ENCODE results near the gene NUDT14. TPM values are rescaled to one million over a fixed set of nuclear protein-coding genes. Genes with fewer than 3 reads are reported as not detected.

The NUDT14 gene
- total RNA-seq, 2 donors from 2014 or later: 17.1 to 18.9 TPM

DNA sequence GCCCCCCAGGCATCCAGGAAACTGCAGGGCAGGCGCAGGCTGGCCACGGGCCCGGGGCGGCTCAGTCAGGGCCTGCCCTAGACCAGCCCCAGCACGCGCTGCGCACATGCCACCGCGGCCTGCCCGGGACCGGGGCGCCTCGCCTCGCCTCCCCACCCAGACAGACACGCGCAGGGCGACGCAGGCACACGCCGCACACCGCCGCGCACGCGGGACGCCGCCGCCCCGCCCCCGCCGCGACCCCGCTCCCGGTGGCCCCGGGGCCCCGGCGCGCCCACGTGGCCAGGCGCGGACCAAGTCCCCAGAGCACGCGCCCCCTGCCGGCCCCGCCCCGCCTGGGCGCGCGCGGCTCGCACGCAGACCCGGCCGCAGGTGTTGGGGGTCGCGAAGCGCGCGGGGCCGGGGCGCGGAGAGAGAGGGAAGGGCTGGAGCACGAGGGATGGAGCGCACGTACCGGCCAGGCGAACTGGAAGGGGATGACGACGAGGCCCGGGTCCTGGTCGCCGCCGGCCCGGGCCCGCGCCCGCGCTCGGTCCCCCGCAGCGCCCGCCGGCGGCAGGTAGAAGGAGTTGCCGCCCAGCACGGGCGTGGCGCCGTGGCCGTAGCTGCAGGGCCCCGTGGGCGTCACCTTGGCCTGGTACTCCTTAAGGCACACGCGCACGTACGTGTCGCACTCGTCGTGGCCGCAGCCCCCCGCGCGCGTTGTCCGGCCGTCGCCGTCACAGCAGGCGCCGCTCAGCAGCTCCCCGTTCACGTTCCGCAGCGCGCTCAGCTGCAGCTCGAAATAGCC lies 13.6 kb downstream of the NUDT14 start:
- TF ChIP-seq, protein P1, sequence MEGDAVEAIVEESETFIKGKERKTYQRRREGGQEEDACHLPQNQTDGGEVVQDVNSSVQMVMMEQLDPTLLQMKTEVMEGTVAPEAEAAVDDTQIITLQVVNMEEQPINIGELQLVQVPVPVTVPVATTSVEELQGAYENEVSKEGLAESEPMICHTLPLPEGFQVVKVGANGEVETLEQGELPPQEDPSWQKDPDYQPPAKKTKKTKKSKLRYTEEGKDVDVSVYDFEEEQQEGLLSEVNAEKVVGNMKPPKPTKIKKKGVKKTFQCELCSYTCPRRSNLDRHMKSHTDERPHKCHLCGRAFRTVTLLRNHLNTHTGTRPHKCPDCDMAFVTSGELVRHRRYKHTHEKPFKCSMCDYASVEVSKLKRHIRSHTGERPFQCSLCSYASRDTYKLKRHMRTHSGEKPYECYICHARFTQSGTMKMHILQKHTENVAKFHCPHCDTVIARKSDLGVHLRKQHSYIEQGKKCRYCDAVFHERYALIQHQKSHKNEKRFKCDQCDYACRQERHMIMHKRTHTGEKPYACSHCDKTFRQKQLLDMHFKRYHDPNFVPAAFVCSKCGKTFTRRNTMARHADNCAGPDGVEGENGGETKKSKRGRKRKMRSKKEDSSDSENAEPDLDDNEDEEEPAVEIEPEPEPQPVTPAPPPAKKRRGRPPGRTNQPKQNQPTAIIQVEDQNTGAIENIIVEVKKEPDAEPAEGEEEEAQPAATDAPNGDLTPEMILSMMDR (IDR thresholded peaks at IDR 0.05): peak in 1 of 2 donors; percentile 39
- H3K4me1 ChIP-seq: peaks cover 0 to 56% of the 10 kb centered on the region in 2 donors
- no peaks in the 10 kb centered on the region for H3K36me3 ChIP-seq
- DNase-seq (ENCODE audit: low spot score): no peak
- H3K27me3 ChIP-seq: no peaks in the 10 kb centered on the region
- no peaks in the 10 kb centered on the region for H3K9me3 ChIP-seq
- H3K4me3 ChIP-seq: peak overlapping the region; percentile 37 to 57
- H3K27ac ChIP-seq: peak overlapping the region in 1 of 2 donors; percentile 59

DNA sequence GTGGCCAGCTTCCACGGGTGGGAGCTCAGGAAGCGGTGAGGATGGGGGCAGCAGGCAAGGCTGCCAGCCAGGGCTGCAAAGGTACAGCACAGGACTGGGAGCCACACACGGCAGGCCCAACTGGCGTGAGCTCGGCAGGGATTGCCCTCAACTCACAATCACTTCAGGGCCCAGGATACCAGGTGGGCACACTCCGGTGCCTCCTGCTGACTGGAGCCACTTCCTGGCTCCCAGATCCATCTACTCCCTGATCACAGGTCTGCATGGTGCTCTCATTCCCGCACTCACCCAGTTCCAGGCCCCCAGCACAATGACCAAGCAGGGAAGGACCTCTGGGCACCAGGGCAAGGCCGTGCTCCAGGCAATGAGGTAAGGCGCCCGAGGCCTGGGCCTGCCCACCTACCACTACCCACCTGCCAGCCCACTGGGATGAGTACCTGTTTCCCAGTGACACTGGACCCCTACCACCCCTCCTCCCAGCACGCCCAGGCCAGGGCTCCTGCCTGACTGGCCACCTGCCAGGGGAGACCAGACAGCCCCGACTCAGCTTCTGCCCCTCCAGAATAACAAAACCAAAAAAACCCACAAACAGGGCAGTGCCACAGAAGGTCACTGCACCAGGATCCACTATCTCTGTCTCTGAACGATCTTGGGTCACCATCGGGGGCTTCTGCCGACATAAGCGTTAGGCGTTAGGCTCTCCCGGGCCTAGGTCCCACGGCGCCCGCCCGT lies 14.4 kb downstream of the NUDT14 start:
- H3K27me3 ChIP-seq: no peaks in the 10 kb centered on the region
- H3K4me1 ChIP-seq: peaks cover 0 to 59% of the 10 kb centered on the region in 2 donors
- TF ChIP-seq, protein P1 (IDR thresholded peaks at IDR 0.05): no peak
- H3K36me3 ChIP-seq: no peaks in the 10 kb centered on the region
- DNase-seq (ENCODE audit: low spot score): no peak
- H3K27ac ChIP-seq: peak overlapping the region in 1 of 2 donors; percentile 7
- no peaks in the 10 kb centered on the region for H3K9me3 ChIP-seq
- peak overlapping the region in 1 of 2 donors; percentile 57 for H3K4me3 ChIP-seq

DNA sequence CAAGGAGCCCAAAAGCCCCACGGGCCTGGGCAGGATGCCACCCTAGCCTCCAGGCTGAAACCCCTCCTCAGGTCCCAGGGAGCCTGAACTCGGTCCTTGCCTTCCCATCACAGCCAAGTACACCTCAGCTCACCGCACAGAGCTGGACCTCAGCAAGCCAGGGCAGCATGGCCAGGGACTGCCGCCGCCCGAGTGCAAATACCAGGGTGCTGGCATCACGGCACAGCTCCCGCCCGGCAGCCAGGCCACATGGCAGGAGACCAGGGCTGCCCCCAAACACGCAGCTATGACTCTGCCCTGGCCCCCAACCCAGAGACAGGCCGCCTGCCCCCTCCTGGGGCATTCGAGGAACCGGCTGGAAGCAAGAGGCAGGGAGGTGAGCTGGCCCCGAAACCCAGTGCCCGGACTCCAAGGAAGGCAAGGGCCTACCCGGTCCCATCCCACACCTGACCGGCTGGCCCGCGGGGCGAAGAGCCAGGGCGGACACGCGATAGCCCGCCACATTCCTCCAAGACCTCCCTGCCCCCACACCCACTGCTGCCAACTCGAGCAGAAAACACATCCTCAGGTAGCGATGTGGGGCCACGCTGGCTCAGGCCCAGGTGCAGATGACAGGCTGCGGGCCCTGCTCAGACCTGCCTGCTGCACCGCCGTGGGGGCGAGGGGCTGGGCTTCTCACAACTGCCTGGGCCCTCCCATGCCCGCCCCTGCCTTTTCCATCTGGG lies 15.2 kb downstream of the NUDT14 start:
- TF ChIP-seq, protein P1 (IDR thresholded peaks at IDR 0.05): no peak
- peaks cover 0 to 52% of the 10 kb centered on the region in 2 donors for H3K4me1 ChIP-seq
- no peaks in the 10 kb centered on the region for H3K27me3 ChIP-seq
- peak overlapping the region in 1 of 2 donors; percentile 7 for H3K27ac ChIP-seq
- H3K36me3 ChIP-seq: no peaks in the 10 kb centered on the region
- no peaks in the 10 kb centered on the region for H3K9me3 ChIP-seq
- no peak for DNase-seq (ENCODE audit: low spot score)
- peak overlapping the region in 1 of 2 donors; percentile 57 for H3K4me3 ChIP-seq

DNA sequence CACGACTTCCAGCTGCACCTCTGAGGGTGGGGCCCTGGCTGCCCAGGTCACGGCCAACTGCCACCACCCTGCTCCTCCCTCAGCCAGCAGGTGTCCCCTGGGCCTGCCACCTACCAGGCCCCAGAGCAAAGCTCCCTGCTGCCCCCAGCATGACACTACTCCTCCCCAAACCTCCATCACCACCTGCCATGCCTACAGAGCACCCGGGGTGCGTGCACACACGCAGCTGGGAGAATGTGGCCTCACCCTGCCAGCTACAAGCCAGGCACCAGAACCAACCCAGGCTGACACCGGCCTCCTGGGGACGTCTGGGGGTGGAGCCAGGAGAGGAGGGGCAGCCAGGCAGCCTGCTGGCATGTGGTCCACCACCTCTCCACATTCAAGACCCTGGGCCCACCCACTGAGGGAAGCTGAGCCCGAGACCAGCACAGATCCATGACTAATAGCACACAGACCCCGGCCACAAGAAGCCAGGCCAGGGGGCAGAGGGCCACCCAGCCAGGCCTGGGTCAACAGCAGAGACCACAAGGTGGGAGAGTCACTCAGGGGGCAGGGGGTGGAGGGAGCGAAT lies 15.9 kb downstream of the NUDT14 start:
- Histone ChIP-seq H3K9me3 (no peaks in the 10 kb centered on the region), H3K27me3 (no peaks in the 10 kb centered on the region), H3K4me1 (peaks cover 0 to 45% of the 10 kb centered on the region in 2 donors), H3K4me3 (no peak overlapping the region), H3K27ac (no peak overlapping the region), H3K36me3 (no peaks in the 10 kb centered on the region)
- TF ChIP-seq, protein P1 (IDR thresholded peaks at IDR 0.05): no peak
- no peak for DNase-seq (ENCODE audit: low spot score)

DNA sequence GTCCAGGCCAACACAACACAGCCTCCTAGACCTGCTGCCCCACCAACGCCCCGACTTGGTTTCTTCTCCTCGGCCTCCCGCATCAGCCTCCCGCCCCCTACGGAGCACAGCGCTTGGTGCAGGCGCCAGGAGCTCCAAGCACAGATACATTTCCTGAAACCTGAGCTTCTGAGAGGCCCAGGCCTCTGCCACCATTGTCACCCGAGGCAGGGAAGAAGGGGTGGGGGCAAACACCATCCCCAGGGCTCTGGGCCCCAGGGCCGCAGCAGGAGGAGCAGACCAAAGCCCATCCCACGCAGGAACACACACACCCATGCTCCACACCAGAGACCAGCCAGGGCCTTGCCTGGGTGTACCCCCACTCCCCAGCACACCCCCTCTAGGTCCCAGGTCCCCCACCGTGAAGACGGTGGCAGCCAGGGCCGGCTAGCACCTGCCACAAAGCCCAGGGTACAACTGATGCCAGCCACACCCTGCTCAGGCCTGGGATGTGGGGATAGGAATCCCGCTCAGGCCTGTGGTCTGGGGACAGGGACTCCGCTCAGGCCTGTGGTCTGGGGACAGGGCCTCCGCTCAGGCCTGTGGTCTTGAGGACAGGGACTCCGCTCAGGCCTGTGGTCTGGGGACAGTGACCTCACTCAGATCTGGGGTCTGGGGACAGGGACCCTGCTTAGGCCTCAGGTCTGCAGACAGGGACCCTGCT lies 17.9 kb downstream of the NUDT14 start:
- Histone ChIP-seq H3K36me3 (no peaks in the 10 kb centered on the region), H3K27me3 (no peaks in the 10 kb centered on the region), H3K4me3 (no peak overlapping the region), H3K27ac (no peak overlapping the region), H3K4me1 (peaks cover 0 to 31% of the 10 kb centered on the region in 2 donors), H3K9me3 (no peaks in the 10 kb centered on the region)
- no peak for DNase-seq (ENCODE audit: low spot score)
- TF ChIP-seq, protein P1 (IDR thresholded peaks at IDR 0.05): no peak

All from right atrium auricular region (tissue), 2 donors.